ENCODE results near the gene IDI1.

The IDI1 gene

GRCh38 chr10:1048732-1049424 is at the start of gene IDI1:
IDI1 (minus strand) TSS chr10:1049119; CDS start chr10:1049003, 116 bp downstream.
- no peak for TF ChIP-seq CTCF (IDR thresholded peaks at IDR 0.05; ENCODE audit: extremely low read depth, missing control alignments)
- DNase-seq (ENCODE audit: low spot score), result peak; percentile 97

- no peak for TF ChIP-seq CTCF (IDR thresholded peaks at IDR 0.05; ENCODE audit: extremely low read depth, missing control alignments)
- DNase-seq (ENCODE audit: low spot score), result no peak
Measured at GRCh38 chr10:1097436-1097835, 48.5 kb upstream of the IDI1 start.

- TF ChIP-seq CTCF (IDR thresholded peaks at IDR 0.05; ENCODE audit: extremely low read depth, missing control alignments), result no peak
- DNase-seq (ENCODE audit: low spot score), result no peak
Measured at GRCh38 chr10:1096287-1096889, 47.5 kb upstream of the IDI1 start.

GRCh38 chr10:1095498-1095897 is 46.6 kb upstream of the IDI1 start:
- no peak for DNase-seq (ENCODE audit: low spot score)
- TF ChIP-seq CTCF (IDR thresholded peaks at IDR 0.05; ENCODE audit: extremely low read depth, missing control alignments), result no peak

- no peak for TF ChIP-seq CTCF (IDR thresholded peaks at IDR 0.05; ENCODE audit: extremely low read depth, missing control alignments)
- peak; percentile 73 for DNase-seq (ENCODE audit: low spot score)
Measured at GRCh38 chr10:1094112-1095057, 45.5 kb upstream of the IDI1 start.

GRCh38 chr10:1093696-1094095 is 44.8 kb upstream of the IDI1 start:
- DNase-seq (ENCODE audit: low spot score), result no peak
- no peak for TF ChIP-seq CTCF (IDR thresholded peaks at IDR 0.05; ENCODE audit: extremely low read depth, missing control alignments)

- TF ChIP-seq CTCF (IDR thresholded peaks at IDR 0.05; ENCODE audit: extremely low read depth, missing control alignments), result no peak
Measured at GRCh38 chr10:1090696-1091095, 41.8 kb upstream of the IDI1 start.

More at GRCh38 chr10:1090696-1091095, 41.8 kb upstream of the IDI1 start:
- no peak for DNase-seq (ENCODE audit: low spot score)

All from GM20000 (cell line).